ENCODE results near the gene ZNF594. TPM values are rescaled to one million over a fixed set of nuclear protein-coding genes. Genes with fewer than 3 reads are reported as not detected.

The ZNF594 gene
- total and polyA plus RNA-seq, 10 of the 15 experiments (the other 5 are each of a cell fraction or from before 2014, with no cell fraction given) = 0.98 to 14.3 (median 11.1) TPM

- TF ChIP-seq ZNF687 (IDR thresholded peaks at IDR 0.05) = peak; percentile 90
- TF ChIP-seq CUX1 (IDR thresholded peaks at IDR 0.05; ENCODE audit: insufficient replicate concordance, low read depth, low read length) = peak; percentile 37
- peak; percentile 58; the same call in 1 of the 2 replicates for TF ChIP-seq ZNF24 (IDR thresholded peaks at IDR 0.05)
- peak; percentile 91 for TF ChIP-seq RELB (IDR thresholded peaks at IDR 0.05; ENCODE audit: low read depth)
- TF ChIP-seq ATF2 (IDR thresholded peaks at IDR 0.05; ENCODE audit: low read length) = peak; percentile 19; the same call in 1 of the 2 replicates
- TF ChIP-seq PAX5 (IDR thresholded peaks at IDR 0.05; ENCODE audit: borderline replicate concordance, low read depth, low read length) = peak; percentile 58; the same call in 1 of the 2 replicates
- TF ChIP-seq ZBTB4 (CRISPR knock-in tag; IDR thresholded peaks at IDR 0.05) = no peak
- 0 out of 2 replicates have a peak, but pooled peaks have one; percentile 24 for TF ChIP-seq MEF2A (IDR thresholded peaks at IDR 0.05; ENCODE audit: insufficient read depth, low read depth, low read length)
- peak in 1 of 2 experiments; percentile 59; a peak in 1 of 4 replicates for TF ChIP-seq BHLHE40 (IDR thresholded peaks at IDR 0.05; ENCODE audit: borderline replicate concordance in 1 of 2, low read depth in 2 of 2, low read length in 1 of 2)
- peak; percentile 48 to 65; a peak in 2 of 4 replicates for TF ChIP-seq IKZF2 (IDR thresholded peaks at IDR 0.05)
- no peak for TF ChIP-seq NFIC (IDR thresholded peaks at IDR 0.05; ENCODE audit: low read depth, low read length)
- TF ChIP-seq MTA2 (IDR thresholded peaks at IDR 0.05; ENCODE audit: low read depth) = no peak
Observed at GRCh38 chr17:5210614-5211252, 19.1 kb upstream of the ZNF594 start (continued).

Data from GM12878 (cell line).